Astrocyte of the hippocampus (primary cell): ENCODE measurements around the gene CILP2.

Experiments
- DNase-seq: peaks from one replicate; pipeline ENCODE4 v3.0.0; 2011; ENCODE audit warnings: low read depth, low spot score

The CILP2 gene

GRCh38 chr19:19529783-19530422 is 8.2 kb upstream of the CILP2 start:
- no peak for DNase-seq

DNA sequence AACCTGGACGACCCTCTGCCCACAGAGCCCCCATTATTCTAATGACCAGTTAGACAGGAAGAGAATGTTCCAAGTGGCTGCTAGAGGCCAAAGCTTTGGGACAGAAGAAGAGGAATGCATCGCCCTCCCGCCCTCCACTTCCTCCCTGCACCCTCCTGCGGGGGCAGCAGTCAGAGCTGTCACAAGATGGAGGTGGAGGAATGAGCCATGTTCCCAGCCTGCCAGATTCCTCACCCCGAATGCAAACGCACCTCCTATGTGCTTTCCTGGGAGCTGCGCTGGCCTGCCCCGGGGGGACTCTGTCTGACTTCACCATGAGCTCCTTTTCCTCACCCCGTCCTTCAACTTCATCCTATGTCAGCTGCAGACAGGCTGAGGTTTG is 7.7 kb upstream of the CILP2 start:
- no peak for DNase-seq

DNA sequence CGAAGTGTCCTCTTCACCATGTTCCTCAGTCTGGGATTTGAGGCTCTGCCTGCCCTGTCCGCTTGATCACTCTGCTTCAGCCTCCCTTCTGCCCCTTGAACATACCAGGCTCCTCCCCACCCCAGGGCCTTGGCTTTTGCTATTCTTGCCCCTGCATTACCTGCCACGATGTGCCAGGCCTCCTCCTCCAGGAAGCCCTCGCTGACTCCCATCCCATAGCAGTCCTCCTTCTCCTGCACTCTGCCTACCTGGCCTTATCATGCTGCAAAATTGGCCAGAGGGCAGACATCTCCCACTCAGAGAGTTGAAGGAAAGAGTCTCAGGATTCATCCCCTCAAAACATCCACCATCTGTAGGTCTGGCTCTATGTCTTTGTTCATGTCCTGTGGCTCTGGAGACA is 7.2 kb upstream of the CILP2 start:
- DNase-seq: no peak

DNA sequence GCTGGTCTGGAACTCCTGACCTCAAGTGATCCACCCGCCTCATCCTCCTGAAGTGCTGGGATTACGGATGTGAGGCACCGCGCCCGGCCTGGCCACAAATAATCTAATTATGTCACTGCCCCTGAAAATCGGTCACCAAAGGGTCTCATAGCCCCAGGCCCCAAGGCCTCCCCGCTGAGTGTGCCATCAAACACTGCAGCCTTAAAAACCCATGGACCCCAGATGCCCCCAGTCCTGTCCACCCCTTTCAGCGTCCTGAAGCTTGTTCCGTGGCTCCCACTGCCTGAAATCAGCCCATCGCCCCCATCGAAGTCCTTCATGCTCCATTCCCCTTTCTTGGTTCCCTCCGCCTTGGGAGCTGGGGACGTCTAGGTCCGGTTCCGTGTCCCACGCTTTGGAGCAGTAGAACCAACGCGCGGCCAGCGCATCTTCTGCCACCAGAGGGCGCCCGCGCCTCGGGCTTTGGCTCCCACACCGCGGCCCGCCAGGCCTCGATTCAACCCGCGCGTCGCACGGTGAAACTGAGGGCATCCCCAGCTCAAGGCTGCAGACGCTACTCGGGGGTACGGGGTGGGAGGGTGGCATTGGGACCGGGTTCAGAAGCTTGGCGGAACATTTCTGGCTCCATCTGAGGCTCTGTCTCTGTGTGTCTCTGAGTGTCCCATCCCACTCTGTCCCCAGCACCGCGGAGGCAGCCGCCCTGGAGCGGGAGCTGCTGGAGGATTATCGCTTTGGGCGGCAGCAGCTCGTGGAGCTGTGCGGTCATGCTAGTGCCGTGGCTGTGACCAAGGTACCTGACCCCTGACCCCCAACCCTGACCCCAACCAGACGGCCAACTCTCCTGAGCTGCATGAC is 5.9 kb upstream of the CILP2 start:
- DNase-seq: peak; percentile 86

- DNase-seq: no peak
Observed at GRCh38 chr19:19532806-19533701, 5.0 kb upstream of the CILP2 start.

GRCh38 chr19:19533841-19534240 is 4.2 kb upstream of the CILP2 start:
- no peak for DNase-seq

DNA sequence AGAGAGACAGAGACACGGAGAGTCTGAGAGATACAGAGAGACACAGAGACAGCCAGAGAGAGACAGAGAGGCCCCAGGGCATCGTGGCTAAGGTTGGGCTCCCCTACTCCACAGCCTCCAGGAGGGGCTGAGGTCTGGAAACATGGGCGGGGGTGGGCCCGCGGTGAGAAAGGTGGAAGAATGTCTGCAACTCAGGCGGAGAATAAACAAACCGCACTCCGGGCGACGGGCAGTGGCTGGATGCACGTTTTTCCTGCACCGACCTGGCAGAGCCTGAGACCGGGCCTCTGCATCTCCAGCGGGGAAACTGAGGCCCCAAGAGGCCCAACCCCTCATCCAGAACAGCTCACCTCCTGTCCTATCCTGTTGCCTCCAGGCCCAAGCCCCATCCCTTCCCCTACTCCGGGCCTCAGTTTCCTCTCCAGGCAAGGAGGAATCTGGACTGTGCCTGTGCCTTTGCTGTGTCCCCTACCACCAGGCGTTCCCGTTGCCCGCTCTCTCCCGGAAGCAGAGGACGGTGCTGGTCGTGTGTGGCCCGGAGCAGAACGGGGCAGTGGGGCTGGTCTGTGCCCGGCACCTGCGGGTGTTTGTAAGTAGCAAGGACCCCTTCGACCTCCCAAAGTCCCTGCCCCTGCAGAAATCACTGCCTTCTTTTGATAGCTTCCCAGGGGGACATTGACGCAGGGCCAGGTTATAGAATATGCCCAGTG is 3.4 kb upstream of the CILP2 start:
- DNase-seq: no peak

DNA sequence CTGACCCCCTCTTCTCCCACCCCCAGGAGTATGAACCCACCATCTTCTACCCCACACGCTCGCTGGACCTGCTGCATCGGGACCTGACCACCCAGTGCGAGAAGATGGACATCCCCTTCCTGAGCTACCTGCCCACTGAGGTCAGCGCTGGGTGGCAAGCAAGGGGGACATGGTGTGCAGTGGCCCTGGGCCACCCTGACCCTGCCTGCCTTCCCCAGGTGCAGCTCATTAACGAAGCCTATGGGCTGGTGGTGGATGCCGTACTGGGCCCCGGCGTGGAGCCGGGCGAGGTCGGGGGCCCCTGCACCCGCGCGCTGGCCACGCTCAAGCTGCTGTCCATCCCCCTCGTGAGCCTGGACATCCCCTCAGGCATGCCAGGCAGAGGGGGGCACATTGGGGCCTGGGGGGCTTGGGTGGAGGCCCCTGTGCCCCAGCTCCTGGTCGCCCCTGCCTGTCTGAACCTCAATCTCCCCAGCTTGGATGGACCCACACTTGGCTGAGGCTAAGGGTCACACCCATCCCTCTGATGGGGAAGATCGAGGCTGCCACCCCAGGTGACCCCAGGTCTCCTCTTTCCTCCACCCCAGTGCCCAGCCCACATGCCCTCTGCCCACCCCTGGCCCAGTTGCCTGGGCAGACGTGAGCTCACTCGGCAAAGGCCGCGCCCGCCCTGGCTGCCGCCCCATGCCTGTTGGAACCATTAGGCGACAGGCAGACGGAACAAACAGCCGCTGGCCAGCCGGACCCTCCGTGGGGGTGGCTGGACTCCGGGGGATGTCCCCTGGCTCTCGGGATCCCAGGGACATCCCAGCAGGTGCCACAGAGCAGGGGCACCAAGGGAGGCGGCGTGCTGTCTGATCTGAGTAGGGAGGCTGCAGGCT is 2.5 kb upstream of the CILP2 start:
- DNase-seq: no peak

DNA sequence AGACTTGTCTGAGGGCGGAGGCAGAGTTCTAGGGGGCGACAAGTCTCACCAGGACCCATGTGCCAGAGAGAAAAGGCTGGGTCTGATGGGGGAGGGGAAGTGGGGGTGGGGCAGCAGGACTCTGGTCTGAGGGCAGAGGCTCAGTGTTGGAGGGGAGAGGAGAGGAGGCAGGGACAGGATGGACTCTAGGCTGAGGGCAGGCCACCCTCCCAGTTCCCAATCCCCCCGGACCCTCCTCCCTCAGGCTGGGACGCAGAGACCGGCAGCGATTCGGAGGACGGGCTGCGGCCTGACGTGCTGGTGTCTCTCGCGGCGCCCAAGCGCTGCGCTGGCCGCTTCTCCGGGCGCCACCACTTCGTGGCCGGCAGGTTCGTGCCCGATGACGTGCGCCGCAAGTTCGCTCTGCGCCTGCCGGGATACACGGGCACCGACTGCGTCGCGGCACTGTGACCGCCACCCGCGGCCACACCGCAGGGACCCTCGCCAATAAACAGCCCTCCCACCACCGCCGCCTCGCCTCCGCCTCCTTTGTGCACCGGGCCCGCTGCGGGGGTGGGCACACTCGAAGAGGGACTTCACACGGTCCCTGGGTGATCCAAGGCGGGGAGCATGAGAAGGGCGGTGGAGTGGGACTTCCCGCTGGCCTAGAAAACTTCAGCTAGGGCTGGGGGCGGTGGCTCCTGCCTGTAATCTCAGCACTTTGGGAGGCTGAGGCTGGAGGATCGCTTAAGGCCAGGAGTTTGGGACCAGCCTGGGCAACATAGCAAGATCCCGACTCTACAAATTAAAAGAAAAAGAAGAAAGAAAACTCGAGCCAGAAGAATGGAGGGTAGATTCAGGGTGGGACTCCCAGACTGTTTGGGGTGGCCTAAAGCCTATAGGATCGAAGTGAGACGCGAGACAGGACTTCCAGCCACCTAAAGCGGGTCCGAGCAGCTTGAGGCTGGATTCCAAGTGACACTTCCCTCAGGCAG is 703 bp upstream of the CILP2 start:
- peak; percentile 47 for DNase-seq

GRCh38 chr19:19538785-19539166 is 711 bp downstream of the CILP2 start:
- peak; percentile 30 for DNase-seq

- no peak for DNase-seq
Observed at GRCh38 chr19:19539698-19540063, 1.6 kb downstream of the CILP2 start.

GRCh38 chr19:19540064-19540714 is 2.1 kb downstream of the CILP2 start:
- DNase-seq: peak; percentile 83

DNA sequence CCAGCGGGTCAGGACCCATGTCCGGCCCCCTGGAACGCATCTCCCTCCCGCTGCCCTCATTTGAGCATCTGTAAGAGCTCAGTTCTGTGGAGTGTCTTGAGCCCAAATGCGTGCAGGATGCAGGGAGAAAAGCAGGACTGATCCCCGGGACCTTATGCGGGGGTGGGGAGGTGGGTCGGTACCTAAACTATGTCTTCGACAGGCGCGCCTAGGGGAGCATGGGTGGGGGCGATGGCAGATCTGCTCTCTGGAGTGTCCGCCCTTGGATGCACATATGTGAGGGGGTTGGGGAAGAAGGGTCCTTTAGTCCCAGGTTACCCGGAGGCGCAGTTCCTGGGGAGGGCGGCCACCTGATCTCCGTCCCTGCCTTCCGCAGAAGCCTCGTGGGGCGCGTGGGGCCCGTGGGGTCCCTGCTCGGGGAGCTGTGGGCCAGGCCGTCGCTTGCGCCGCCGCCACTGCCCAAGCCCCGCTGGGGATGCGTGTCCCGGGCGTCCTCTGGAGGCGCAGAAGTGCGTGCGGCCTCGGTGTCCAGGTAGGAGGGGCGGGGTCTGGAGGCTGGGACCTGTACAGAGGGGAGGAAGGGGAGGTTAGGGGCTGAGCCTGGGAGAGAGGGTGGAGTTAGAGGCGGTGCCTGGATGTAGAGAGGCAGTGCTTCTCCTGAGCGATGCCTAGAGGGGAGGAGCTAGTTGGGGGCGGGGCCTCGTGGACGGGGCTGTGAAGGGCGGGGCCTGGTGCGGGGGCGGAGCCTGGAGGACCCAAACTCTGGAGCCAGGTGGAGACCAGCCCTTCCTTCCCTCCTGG is 2.9 kb downstream of the CILP2 start:
- DNase-seq: peak; percentile 65

DNA sequence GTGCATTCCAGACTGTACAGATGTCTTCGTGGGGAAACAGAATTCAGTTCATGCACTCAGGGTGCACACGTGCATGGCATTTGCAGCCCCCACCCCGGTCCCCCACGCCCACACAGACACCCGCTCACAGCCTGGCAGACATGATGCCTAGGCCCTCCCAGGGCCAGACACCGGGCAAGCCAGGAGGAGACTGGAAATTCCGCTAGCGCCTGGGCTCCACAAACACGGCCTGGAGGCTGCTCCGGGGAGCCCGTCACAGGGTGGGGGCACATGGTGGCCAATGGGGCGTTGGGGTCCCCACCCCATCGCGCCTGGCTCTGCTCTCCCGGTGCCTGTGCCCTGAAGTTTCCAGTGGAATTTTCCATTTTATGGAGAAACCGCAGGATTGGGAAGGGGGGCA is 3.6 kb downstream of the CILP2 start:
- no peak for DNase-seq

- DNase-seq: no peak
Observed at GRCh38 chr19:19542507-19542906, 4.4 kb downstream of the CILP2 start.

DNA sequence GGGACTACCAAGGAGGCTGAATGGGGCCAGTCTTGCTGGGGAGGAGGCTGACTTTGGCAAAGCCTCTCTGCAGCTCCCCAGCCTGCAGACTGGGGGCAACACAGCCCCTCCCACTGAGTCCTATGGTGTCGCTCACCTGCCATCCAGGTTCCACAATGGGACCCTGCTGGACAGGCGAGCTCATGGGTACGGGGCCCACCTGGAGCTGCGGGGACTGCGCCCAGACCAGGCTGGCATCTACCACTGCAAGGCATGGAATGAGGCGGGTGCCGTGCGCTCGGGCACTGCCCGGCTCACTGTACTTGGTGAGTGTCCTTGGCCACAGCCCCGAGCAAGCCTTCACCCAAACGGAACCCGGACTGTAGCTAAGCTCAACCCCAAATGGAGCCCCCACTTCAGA is 5.0 kb downstream of the CILP2 start:
- no peak for DNase-seq

GRCh38 chr19:19543640-19544039 is 5.6 kb downstream of the CILP2 start:
- DNase-seq: no peak

DNA sequence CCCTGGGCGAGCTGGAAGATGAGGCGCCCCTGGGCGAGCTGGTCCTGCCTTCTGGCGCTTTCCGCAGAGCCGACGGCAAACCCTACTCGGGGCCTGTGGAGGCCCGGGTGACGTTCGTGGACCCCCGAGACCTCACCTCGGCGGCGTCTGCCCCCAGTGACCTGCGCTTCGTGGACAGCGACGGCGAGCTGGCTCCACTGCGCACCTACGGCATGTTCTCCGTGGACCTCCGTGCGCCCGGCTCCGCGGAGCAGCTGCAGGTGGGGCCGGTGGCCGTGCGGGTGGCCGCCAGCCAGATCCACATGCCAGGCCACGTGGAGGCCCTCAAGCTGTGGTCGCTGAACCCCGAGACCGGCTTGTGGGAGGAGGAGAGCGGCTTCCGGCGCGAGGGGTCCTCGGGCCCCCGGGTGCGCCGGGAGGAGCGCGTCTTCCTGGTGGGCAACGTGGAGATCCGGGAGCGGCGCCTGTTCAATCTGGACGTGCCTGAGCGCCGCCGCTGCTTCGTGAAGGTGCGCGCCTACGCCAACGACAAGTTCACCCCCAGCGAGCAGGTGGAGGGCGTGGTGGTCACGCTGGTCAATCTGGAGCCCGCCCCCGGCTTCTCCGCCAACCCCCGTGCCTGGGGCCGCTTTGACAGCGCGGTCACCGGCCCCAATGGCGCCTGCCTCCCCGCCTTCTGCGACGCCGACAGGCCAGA is 6.3 kb downstream of the CILP2 start:
- no peak for DNase-seq
